A549 (cell line): ENCODE results near the gene KCNQ1.

Experiments used
- CTCF ChIP-seq: fragments of >200 bp; sonication (Bioruptor Twin); formaldehyde crosslinking; IDR thresholded peaks from 3 replicates; pipeline ENCODE4 v1.5.1; 2016
- ELK1 ChIP-seq: fragments of 150-350 bp; IDR thresholded peaks from 2 replicates; pipeline ENCODE4 v1.6.1; 2014; ENCODE audit warnings: low read depth, mild to moderate bottlenecking, low read length
- EP300 ChIP-seq, 2 experiments: fragments of >200 bp; sonication (Bioruptor Twin); formaldehyde crosslinking; IDR thresholded peaks; 2 replicates in 1 of 2; 3 replicates in 1 of 2; pipeline ENCODE4 v1.6.1; 2016 to 2017
- FOSL2 ChIP-seq, 2 experiments: fragments of 450-650 bp in 1 of 2; fragments of >200 bp in 1 of 2; sonication (Bioruptor Twin) in 1 of 2; formaldehyde crosslinking; IDR thresholded peaks; 2 replicates each; pipeline versions ENCODE4 v1.5.0 to v1.6.1; 2016 to 2020; ENCODE audit warnings: mild to moderate bottlenecking in 1 of 2, moderate library complexity in 1 of 2
- FOXS1 ChIP-seq: fragments of 250-450 bp; sonication (Bioruptor Pico); IDR thresholded peaks from 2 replicates; pipeline ENCODE4 v1.5.0; 2020; ENCODE audit warnings: mild to moderate bottlenecking, moderate library complexity
- HMGXB4 ChIP-seq: fragments of 250-450 bp; sonication (Bioruptor Pico); IDR thresholded peaks from 2 replicates; pipeline ENCODE4 v1.5.0; 2021; ENCODE audit warnings: mild to moderate bottlenecking, moderate library complexity, borderline replicate concordance
- MAX ChIP-seq: IDR thresholded peaks from 2 replicates; pipeline ENCODE4 v1.6.1; 2012
- TF ChIP-seq, protein P1 (sequence below): fragments of 200-600 bp; sonication (generic); IDR thresholded peaks from 2 replicates; pipeline ENCODE4 v1.6.1; 2016; ENCODE audit warnings: antibody characterized with exemption, mild to moderate bottlenecking, moderate library complexity

DNA sequence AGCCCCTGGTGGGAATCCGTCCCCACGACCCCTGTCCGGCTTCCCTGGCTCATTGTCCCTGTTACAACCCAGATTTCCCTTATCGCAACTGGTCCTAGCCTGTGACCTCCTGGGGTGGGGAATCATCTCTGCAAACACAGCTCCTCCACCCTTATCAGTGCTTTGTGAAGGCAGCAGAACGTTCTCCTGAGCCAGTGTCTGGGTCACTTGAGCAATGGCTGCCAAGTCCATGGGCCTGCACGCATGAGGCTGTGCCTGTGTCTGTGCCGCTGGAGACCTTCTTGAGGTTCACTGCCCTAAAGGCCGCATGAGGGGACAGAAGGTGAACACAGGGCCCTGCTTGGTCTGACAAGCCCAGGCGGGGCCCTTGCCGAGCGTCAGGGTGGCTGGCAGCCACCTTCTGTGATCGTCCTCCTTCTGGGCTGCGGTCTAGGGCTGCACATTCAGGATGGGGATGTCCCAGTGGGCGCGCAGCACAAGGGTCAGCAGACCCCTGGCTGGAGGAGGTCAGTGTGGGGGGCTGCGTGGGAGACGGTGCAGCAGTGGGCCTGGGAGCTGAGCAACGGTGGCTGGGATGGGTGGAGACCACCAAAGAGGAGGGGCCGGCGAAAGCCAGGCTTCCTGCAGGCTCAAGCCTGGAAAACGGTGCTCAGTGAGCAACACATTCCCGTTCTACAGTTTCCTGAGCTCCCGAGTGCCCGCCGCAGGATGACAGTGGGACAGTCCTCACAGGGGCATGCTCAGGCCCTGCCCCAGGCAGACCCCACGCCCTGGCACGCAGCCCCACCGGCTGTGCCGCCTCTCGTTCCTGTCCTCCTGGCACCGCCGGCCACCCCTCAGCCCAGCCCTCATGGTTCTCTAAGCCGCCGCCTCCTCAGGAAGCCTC lies 366.6 kb downstream of the KCNQ1 start:
- TF ChIP-seq FOXS1 (CRISPR knock-in tag) (no peak), CTCF (no peak), FOSL2 (IDR thresholded peaks at IDR 0.05) (no peak), FOSL2 (CRISPR knock-in tag; IDR thresholded peaks at IDR 0.05) (no peak), MAX (no peak), EP300 (IDR thresholded peaks at IDR 0.05) (no peak), HMGXB4 (no peak), ELK1 (no peak)
- TF ChIP-seq, protein P1, sequence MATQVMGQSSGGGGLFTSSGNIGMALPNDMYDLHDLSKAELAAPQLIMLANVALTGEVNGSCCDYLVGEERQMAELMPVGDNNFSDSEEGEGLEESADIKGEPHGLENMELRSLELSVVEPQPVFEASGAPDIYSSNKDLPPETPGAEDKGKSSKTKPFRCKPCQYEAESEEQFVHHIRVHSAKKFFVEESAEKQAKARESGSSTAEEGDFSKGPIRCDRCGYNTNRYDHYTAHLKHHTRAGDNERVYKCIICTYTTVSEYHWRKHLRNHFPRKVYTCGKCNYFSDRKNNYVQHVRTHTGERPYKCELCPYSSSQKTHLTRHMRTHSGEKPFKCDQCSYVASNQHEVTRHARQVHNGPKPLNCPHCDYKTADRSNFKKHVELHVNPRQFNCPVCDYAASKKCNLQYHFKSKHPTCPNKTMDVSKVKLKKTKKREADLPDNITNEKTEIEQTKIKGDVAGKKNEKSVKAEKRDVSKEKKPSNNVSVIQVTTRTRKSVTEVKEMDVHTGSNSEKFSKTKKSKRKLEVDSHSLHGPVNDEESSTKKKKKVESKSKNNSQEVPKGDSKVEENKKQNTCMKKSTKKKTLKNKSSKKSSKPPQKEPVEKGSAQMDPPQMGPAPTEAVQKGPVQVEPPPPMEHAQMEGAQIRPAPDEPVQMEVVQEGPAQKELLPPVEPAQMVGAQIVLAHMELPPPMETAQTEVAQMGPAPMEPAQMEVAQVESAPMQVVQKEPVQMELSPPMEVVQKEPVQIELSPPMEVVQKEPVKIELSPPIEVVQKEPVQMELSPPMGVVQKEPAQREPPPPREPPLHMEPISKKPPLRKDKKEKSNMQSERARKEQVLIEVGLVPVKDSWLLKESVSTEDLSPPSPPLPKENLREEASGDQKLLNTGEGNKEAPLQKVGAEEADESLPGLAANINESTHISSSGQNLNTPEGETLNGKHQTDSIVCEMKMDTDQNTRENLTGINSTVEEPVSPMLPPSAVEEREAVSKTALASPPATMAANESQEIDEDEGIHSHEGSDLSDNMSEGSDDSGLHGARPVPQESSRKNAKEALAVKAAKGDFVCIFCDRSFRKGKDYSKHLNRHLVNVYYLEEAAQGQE = no peak
